Measurements from ENCODE around the gene ZBTB45. TPM values are rescaled to one million over a fixed set of nuclear protein-coding genes. Genes with fewer than 3 reads are reported as not detected.

Gene ZBTB45
- total and polyA plus RNA-seq, 12 donors = 7.1 to 13.3 (median 9.3) TPM

- peak overlapping the region; percentile 56 to 98 (median 82) for H3K4me3 ChIP-seq
- no peak for DNase-seq
- peak in 1 of 8 donors; percentile 58 for ATAC-seq
- intact Hi-C loops (cut with DNase I) = loop anchor here in 1 of 10 donors (1.0 kb wide), 1 partner anchor 24 kb away; the partner anchor contains the start of gene TRIM28
- no peak for TF ChIP-seq CTCF (IDR thresholded peaks at IDR 0.05)
- 8 to 15% methylated on average over 7 of the region's 7 CpGs for WGBS, 2 donors
- H3K4me1 ChIP-seq = peaks cover 11 to 48% (median 33%) of the 10 kb centered on the region in 9 donors
- H3K36me3 ChIP-seq = peaks cover 0 to 24% (median 16%) of the 10 kb centered on the region in 9 donors
- no peaks in the 10 kb centered on the region for H3K27me3 ChIP-seq
- H3K27ac ChIP-seq = peak overlapping the region; percentile 71 to 98 (median 94)
- no peaks in the 10 kb centered on the region for H3K9me3 ChIP-seq
Measured at GRCh38 chr19:58520257-58520599, 618 bp upstream of the ZBTB45 start.

GRCh38 chr19:58519087-58519354, 589 bp downstream of the ZBTB45 start:
- Histone ChIP-seq H3K27ac (peak overlapping the region; percentile 71 to 98 (median 94)), H3K9me3 (no peaks in the 10 kb centered on the region), H3K36me3 (peaks cover 0 to 24% (median 16%) of the 10 kb centered on the region in 9 donors), H3K4me3 (peak overlapping the region; percentile 56 to 98 (median 82)), H3K27me3 (no peaks in the 10 kb centered on the region), H3K4me1 (peaks cover 11 to 60% (median 45%) of the 10 kb centered on the region in 9 donors)
- intact Hi-C loops (cut with DNase I) = loop anchor here in 3 of 10 donors (1.0 to 2.0 kb wide), 4 partner anchors 20 to 56 kb away; partner anchors contain the start of gene TRIM28 (in 1 of the 3)
- peak; percentile 52 to 75 (median 64) for ATAC-seq
- 0 to 1% methylated on average over 14 of the region's 14 CpGs for WGBS, 2 donors
- TF ChIP-seq CTCF (IDR thresholded peaks at IDR 0.05) = peak in 7 of 9 donors; percentile 42 to 64 (median 56)
- peak; percentile 62 to 68 for DNase-seq

GRCh38 chr19:58518256-58519086, 1.1 kb downstream of the ZBTB45 start:
- 13 to 17% methylated on average over 22 of the region's 22 CpGs for WGBS, 2 donors

More at GRCh38 chr19:58518256-58519086, 1.1 kb downstream of the ZBTB45 start:
- peak in 1 of 9 donors; percentile 73 for TF ChIP-seq CTCF (IDR thresholded peaks at IDR 0.05)
- no peak for DNase-seq
- Histone ChIP-seq H3K9me3 (no peaks in the 10 kb centered on the region), H3K27me3 (no peaks in the 10 kb centered on the region), H3K27ac (peak overlapping the region; percentile 71 to 98 (median 94)), H3K36me3 (peaks cover 0 to 27% (median 16%) of the 10 kb centered on the region in 9 donors), H3K4me1 (peaks cover 11 to 65% (median 46%) of the 10 kb centered on the region in 9 donors), H3K4me3 (peak overlapping the region; percentile 56 to 98 (median 82))
- intact Hi-C loops (cut with DNase I) = loop anchor here in 3 of 10 donors (1.0 to 2.0 kb wide), 4 partner anchors 19 to 57 kb away; partner anchors contain the start of gene TRIM28 (in 1 of the 3)
- no peak for ATAC-seq

All from heart right ventricle (tissue), 16 donors.